Adrenal gland (tissue), 12 donors: Measurements from ENCODE around the gene CCDC146. TPM values are rescaled to one million over a fixed set of nuclear protein-coding genes. Genes with fewer than 3 reads are reported as not detected.

Experiments
- DNase-seq, 7 donors: peaks; one replicate each; pipeline ENCODE4 v3.0.0-alpha.2; 2019 to 2020
- H3K27ac ChIP-seq, 5 donors: fragments of 200-600 bp; sonication (generic) in 4 of 5; 1 replicate in 3 of 5; 2 replicates in 2 of 5; pipeline versions ENCODE4 v1.5.1 to v1.8.0; 2016 to 2020; ENCODE audit warnings: mild to moderate bottlenecking in 1 of 5
- H3K27me3 ChIP-seq: fragments of 200-600 bp; 2 replicates; pipeline ENCODE4 v1.8.0; 2021
- H3K36me3 ChIP-seq, 2 donors: fragments of 200-600 bp; replicated peaks in 1 of 2; 1 replicate in 1 of 2; 2 replicates in 1 of 2; pipeline versions ENCODE4 v1.5.1 to v1.8.0; 2018 to 2022
- H3K4me1 ChIP-seq, 2 donors: fragments of 200-600 bp; replicated peaks in 1 of 2; 1 replicate in 1 of 2; 2 replicates in 1 of 2; pipeline versions ENCODE4 v1.5.1 to v1.8.0; 2018 to 2021
- H3K4me3 ChIP-seq, 4 donors: fragments of 200-600 bp; sonication (generic) in 3 of 4; one replicate each; pipeline ENCODE4 v1.5.1; 2016 to 2018
- H3K9me3 ChIP-seq, 3 donors: fragments of 200-600 bp; sonication (generic) in 1 of 3; replicated peaks in 1 of 3; 1 replicate in 2 of 3; 2 replicates in 1 of 3; pipeline versions ENCODE4 v1.5.1 to v1.8.0; 2016 to 2021
- POLR2A ChIP-seq, 2 donors: fragments of 450-650 bp; IDR thresholded peaks; one replicate each; pipeline ENCODE4 v1.6.1; 2017; ENCODE audit warnings: antibody characterized with exemption in 2 of 2, mild to moderate bottlenecking in 2 of 2, moderate library complexity in 1 of 2
- WGBS, 4 donors: extraction: QIAGEN DNeasy Blood & Tissue Kit in 2 of 4; methylation state at CpG; one replicate each; pipeline versions ENCODE4 v1.1.5 to v1.1.7; 2013 to 2017; 5-methylcytosine and 5-hydroxymethylcytosine counted together
- intact Hi-C, 2 donors: fragments of 100-400 bp; cut with DNase I; formaldehyde crosslinking; loops; one replicate each; pipeline versions ENCODE4 v1.14.1 to v1.15.0; 2022 to 2023
- polyA plus RNA-seq, 3 donors: library from polyadenylated mRNA; stranded (reverse); fragments of 200-250 nt in 2 of 3; fragments of 350-450 nt in 1 of 3; fragmentation: Illumina TruSeq in 1 of 3; extraction: RNeasy Lipid Tissue Mini Kit (QIAGEN cat#74804) in 1 of 3; gene quantifications; one replicate each; pipeline ENCODE4 v1.2.3, GENCODE V29; 2013 to 2014
- total RNA-seq, 9 donors: library from RNA; depleted of rRNA in 4 of 9; stranded (reverse); fragments of >200 nt in 4 of 9; fragments of 120-200 nt in 1 of 9; fragmentation: NEBNext Ultra II Directional in 1 of 9; extraction: Animal tissue kit (Norgen Biotek cat#: 25700) in 1 of 9; gene quantifications; one replicate each; pipeline versions ENCODE4 v1.1.0 to v1.2.4, GENCODE V29; 2013 to 2023
- TF ChIP-seq, protein P1 (sequence below), 6 experiments: fragments of 450-650 bp in 4 of 6; fragments of 200-600 bp in 2 of 6; sonication (generic) in 1 of 6; IDR thresholded peaks; 1 replicate in 5 of 6; 2 replicates in 1 of 6; pipeline versions ENCODE4 v1.5.1 to v1.8.0; 2016 to 2021; ENCODE audit warnings: antibody characterized with exemption in 6 of 6, mild to moderate bottlenecking in 2 of 6, moderate library complexity in 1 of 6
- donor health status: healthy with polysubstance abuse.
- donor health status: Bipolar disorder and iron deficiency.
- donor health status: DM: yes; HTN: yes; CAD: no.
- donor health status: DM: no; HTN: no; CAD: no.
- donor health status: DM: no; HTN: no; CAD: no.
- donor health status: DM: yes; HTN: yes; CAD: no.

Gene CCDC146
- total and polyA plus RNA-seq, 12 donors, result 0.79 to 8.7 (median 5.1) TPM

DNA sequence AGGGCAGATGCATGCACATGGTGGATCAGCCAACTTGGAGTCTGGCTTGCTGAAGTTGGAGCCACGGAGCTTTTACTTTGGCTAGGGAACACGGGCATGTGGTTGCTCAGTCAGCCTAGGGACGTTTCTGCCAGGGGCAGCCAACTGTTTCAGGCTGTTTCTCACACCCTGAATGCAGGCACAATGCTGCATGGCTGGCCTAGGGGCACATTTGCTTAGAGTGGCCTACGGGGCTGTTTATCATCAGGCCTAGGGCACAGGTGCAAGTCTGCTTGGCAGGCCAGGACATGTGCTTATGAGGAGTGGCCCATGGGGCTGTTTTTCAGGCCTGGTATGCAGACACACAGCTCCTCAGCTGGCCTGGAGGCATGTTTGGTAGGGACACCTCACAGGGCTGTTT is 186.4 kb downstream of the CCDC146 start:
- Histone ChIP-seq H3K27ac (no peak overlapping the region), H3K27me3 (no peaks in the 10 kb centered on the region)
- intact Hi-C loops, result no loop called here

DNA sequence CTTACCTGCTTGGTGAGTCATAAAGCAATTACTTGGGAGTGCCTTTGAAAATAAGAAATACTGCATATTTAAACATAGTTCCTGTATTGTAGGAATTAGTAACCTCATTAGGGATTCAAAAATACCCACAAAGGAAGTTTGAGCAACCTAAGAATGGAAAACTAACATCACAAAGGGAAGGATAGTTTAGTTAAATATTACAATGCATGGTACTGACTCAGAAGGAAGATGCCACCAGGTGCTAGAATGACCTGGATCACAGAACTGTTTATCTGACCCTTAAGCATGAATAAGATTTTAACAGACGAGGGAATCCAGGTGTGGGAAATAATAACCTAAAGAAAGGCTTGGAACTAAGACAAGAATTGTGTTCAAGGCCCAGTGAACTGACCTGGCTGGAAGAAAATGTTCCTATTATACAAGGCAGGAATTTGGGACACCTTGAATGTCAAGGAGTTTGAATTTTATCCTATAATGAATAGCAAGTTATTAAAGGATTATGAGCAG is 187.4 kb downstream of the CCDC146 start:
- no peak for DNase-seq
- 74 to 79% (median 77%) methylated on average over 1 of the region's 1 CpG for WGBS, 4 donors
- peaks cover 0 to 5% of the 10 kb centered on the region in 2 donors for H3K36me3 ChIP-seq
- H3K9me3 ChIP-seq, result no peaks in the 10 kb centered on the region
- H3K4me3 ChIP-seq, result no peak overlapping the region
- H3K27ac ChIP-seq, result no peak overlapping the region
- no peaks in the 10 kb centered on the region for H3K27me3 ChIP-seq
- intact Hi-C loops, result no loop called here
- TF ChIP-seq, protein P1, sequence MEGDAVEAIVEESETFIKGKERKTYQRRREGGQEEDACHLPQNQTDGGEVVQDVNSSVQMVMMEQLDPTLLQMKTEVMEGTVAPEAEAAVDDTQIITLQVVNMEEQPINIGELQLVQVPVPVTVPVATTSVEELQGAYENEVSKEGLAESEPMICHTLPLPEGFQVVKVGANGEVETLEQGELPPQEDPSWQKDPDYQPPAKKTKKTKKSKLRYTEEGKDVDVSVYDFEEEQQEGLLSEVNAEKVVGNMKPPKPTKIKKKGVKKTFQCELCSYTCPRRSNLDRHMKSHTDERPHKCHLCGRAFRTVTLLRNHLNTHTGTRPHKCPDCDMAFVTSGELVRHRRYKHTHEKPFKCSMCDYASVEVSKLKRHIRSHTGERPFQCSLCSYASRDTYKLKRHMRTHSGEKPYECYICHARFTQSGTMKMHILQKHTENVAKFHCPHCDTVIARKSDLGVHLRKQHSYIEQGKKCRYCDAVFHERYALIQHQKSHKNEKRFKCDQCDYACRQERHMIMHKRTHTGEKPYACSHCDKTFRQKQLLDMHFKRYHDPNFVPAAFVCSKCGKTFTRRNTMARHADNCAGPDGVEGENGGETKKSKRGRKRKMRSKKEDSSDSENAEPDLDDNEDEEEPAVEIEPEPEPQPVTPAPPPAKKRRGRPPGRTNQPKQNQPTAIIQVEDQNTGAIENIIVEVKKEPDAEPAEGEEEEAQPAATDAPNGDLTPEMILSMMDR (IDR thresholded peaks at IDR 0.05), result no peak
- TF ChIP-seq POLR2A (IDR thresholded peaks at IDR 0.05), result no peak
- H3K4me1 ChIP-seq, result no peaks in the 10 kb centered on the region

More for the DNA sequence above, 186.4 kb downstream of the CCDC146 start:
- H3K36me3 ChIP-seq, result peaks cover 0 to 5% of the 10 kb centered on the region in 2 donors
- DNase-seq, result no peak
- no peaks in the 10 kb centered on the region for H3K4me1 ChIP-seq
- H3K4me3 ChIP-seq, result no peak overlapping the region
- WGBS, 4 donors, result 84 to 91% (median 88%) methylated on average over 3 to 4 of the region's 4 CpGs
- TF ChIP-seq POLR2A (IDR thresholded peaks at IDR 0.05), result no peak
- TF ChIP-seq, protein P1 (IDR thresholded peaks at IDR 0.05), result no peak
- H3K9me3 ChIP-seq, result no peaks in the 10 kb centered on the region

DNA sequence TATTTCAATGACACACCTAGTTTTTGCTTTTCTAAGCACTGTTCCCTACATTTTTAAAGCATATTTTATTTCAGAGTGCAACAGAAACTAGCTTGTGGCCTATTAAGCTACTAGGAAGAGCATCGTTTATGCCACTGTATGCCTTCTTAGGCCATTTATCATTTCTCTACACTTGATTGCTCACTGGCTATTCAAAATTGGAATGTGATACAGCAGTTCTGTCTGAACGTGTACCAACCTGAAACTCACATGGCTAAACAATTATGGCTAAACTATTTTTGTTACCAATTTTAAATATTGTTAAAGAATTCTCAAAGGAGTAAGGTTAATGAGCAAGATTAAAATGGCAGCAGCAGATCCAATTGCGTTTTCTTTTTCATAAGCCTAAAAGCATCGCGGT is 188.6 kb downstream of the CCDC146 start:
- H3K4me1 ChIP-seq, result no peaks in the 10 kb centered on the region
- TF ChIP-seq, protein P1 (IDR thresholded peaks at IDR 0.05), result no peak
- TF ChIP-seq POLR2A (IDR thresholded peaks at IDR 0.05), result no peak
- intact Hi-C loops, result no loop called here
- H3K36me3 ChIP-seq, result peaks cover 0 to 5% of the 10 kb centered on the region in 2 donors
- 90 to 96% (median 92%) methylated on average over 5 of the region's 5 CpGs for WGBS, 4 donors
- H3K9me3 ChIP-seq, result no peaks in the 10 kb centered on the region
- no peaks in the 10 kb centered on the region for H3K27me3 ChIP-seq
- H3K4me3 ChIP-seq, result no peak overlapping the region
- no peak overlapping the region for H3K27ac ChIP-seq
- no peak for DNase-seq

DNA sequence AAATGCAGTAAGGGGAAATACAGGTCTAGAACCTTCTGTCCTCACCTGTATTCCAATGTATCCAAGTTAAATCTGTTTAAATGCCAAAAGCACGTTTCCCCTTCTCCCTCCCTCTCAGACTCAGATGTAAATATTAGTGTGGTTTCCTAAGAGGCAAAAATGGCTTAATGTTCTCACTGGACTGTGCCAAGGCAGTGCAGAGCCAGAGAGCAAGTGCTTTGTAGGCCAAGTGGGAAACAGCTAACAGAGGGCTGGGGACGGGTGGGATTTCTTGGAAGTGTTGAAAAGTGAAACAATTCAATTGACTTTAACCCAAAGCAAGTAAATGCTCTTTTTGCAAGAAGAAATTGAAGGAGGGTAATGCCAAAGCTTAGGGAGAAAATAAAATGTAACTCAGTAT is 190.7 kb downstream of the CCDC146 start:
- intact Hi-C loops, result no loop called here

More for the DNA sequence above, 190.7 kb downstream of the CCDC146 start:
- H3K4me3 ChIP-seq, result no peak overlapping the region
- 70 to 81% (median 79%) methylated on average over 2 of the region's 2 CpGs for WGBS, 4 donors
- H3K36me3 ChIP-seq, result peaks cover 0 to 5% of the 10 kb centered on the region in 2 donors
- H3K27ac ChIP-seq, result no peak overlapping the region
- TF ChIP-seq, protein P1 (IDR thresholded peaks at IDR 0.05), result no peak
- no peak for TF ChIP-seq POLR2A (IDR thresholded peaks at IDR 0.05)
- no peaks in the 10 kb centered on the region for H3K27me3 ChIP-seq
- H3K4me1 ChIP-seq, result no peaks in the 10 kb centered on the region
- no peak for DNase-seq
- no peaks in the 10 kb centered on the region for H3K9me3 ChIP-seq
